Measurements from ENCODE around the gene SCN4B.

GRCh38 chr11:118170882-118171268 lies 18.3 kb upstream of the SCN4B start:
- no peak for TF ChIP-seq EZH2 (IDR thresholded peaks at IDR 0.05; ENCODE audit: insufficient read depth, low read length)
- TF ChIP-seq, protein P1, sequence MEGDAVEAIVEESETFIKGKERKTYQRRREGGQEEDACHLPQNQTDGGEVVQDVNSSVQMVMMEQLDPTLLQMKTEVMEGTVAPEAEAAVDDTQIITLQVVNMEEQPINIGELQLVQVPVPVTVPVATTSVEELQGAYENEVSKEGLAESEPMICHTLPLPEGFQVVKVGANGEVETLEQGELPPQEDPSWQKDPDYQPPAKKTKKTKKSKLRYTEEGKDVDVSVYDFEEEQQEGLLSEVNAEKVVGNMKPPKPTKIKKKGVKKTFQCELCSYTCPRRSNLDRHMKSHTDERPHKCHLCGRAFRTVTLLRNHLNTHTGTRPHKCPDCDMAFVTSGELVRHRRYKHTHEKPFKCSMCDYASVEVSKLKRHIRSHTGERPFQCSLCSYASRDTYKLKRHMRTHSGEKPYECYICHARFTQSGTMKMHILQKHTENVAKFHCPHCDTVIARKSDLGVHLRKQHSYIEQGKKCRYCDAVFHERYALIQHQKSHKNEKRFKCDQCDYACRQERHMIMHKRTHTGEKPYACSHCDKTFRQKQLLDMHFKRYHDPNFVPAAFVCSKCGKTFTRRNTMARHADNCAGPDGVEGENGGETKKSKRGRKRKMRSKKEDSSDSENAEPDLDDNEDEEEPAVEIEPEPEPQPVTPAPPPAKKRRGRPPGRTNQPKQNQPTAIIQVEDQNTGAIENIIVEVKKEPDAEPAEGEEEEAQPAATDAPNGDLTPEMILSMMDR (IDR thresholded peaks at IDR 0.05; ENCODE audit: insufficient read depth, low read depth, low read length): no peak
